Measurements from ENCODE around the gene MARVELD3.
"Not testable (repeated sequence)": the region's sequence is repeated elsewhere in the genome, so short reads cannot be mapped to it uniquely, and the experiment has no call there.

MARVELD3 gene

DNA sequence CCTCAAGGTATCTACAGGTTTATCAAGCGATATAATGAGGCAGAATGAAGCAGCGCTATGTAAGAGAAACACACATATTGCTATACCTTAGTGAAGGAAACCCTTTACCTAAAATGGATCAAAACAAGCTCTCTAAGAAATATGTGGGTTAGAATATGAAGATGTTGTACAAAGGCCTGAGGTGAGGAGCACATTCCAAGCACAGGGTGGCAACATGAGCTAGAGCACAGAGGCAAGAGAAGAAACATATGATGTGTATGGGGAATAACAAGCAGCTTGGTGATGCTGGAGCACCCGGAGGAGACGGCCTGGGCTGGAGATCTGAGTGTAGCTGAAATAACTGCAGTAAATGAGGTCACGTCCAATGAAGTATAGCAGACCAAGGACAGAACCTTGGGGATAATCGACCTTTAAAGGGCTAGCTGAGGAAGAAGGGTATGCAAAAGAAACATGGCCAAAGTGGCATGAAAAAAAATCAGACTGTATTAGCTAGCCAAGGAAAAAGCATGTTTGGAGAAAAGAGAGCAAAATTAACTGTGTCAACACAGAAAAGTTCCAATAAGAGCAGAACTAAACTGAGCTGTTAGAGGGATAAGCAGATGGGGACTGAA, 44.0 kb downstream of the MARVELD3 start:
- H3K4me3 ChIP-seq = no peak overlapping the region
- no peaks in the 10 kb centered on the region for H3K27me3 ChIP-seq (ENCODE audit: low read depth)
- peaks cover 44% of the 10 kb centered on the region for H3K36me3 ChIP-seq (replicated peaks)
- in situ Hi-C loops (cut with MboI; ENCODE audit: low sequenced_read_pairs) = no loop called here
- no peaks in the 10 kb centered on the region for H3K4me1 ChIP-seq
- H3K9me3 ChIP-seq = no peaks in the 10 kb centered on the region
- no peak for DNase-seq (ENCODE audit: low spot score in 2 of 2)

DNA sequence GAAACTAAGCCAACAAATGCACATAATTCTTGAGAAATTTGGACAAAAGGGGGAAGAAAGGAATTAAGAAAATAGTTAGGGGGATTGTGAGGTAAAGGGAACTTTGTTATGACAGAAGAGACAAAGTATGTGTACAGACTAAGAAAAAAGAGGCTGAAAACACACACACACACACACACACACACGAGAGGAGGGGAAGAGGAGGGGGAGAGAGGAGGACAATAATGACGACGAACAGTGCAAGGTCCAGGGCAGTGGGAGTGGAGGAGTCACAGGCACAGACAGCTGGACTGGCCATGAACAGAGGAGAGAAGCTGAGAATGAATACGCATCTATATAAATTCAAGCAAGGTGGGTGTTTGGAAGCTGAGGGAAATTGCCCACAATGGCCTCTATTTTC, 44.6 kb downstream of the MARVELD3 start:
- Histone ChIP-seq H3K36me3 (replicated peaks) (peaks cover 46% of the 10 kb centered on the region), H3K27me3 (ENCODE audit: low read depth) (no peaks in the 10 kb centered on the region), H3K4me1 (no peaks in the 10 kb centered on the region), H3K4me3 (no peak overlapping the region), H3K9me3 (no peaks in the 10 kb centered on the region)
- in situ Hi-C loops (cut with MboI; ENCODE audit: low sequenced_read_pairs) = no loop called here
- no peak for DNase-seq (ENCODE audit: low spot score in 2 of 2)

DNA sequence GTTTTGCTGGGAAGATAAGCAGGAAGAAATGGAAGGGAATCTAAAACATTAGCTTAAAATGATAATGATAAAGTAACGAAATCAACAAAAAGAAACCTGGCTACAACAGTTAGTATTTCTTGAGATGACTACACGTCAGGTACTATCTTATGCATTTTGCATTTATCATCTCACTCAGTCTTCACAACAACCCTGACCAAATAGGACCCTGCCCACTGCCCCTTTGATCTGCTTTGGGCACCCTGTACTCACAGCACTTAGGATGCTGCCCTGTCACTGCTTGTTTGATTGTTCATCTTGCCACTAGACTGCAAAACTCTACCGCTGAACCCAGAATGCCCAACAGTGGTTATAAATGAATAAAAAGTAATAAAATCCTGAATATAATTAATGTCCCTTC, 45.2 kb downstream of the MARVELD3 start:
- Histone ChIP-seq H3K4me3 (no peak overlapping the region), H3K9me3 (no peaks in the 10 kb centered on the region), H3K4me1 (no peaks in the 10 kb centered on the region), H3K36me3 (replicated peaks) (peaks cover 42% of the 10 kb centered on the region), H3K27me3 (ENCODE audit: low read depth) (no peaks in the 10 kb centered on the region)
- DNase-seq (ENCODE audit: low spot score in 2 of 2) = no peak
- in situ Hi-C loops (cut with MboI; ENCODE audit: low sequenced_read_pairs) = no loop called here

DNA sequence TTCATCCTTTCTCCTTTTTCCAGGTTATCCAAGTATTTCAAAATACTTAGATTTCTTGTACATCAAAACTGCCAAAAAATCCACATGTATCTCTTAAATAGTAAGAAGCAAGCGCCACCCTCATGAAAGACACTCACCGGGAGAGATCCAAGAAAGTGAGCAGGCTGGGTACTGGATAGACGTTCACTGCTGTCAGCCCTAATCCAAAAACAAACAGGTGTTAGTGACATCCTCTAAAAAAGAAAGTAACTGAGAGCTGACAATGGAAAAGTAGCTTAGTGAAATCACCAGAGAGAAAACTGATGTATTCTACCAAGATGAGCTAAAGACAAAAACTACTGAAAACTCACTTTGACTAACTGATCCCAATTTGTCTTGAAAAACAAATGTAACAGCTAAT, 46.1 kb downstream of the MARVELD3 start:
- DNase-seq (ENCODE audit: low spot score in 2 of 2) = no peak
- peaks cover 41% of the 10 kb centered on the region for H3K36me3 ChIP-seq (replicated peaks)
- H3K4me1 ChIP-seq = no peaks in the 10 kb centered on the region
- H3K4me3 ChIP-seq = no peak overlapping the region
- H3K27me3 ChIP-seq (ENCODE audit: low read depth) = no peaks in the 10 kb centered on the region
- no peaks in the 10 kb centered on the region for H3K9me3 ChIP-seq
- in situ Hi-C loops (cut with MboI; ENCODE audit: low sequenced_read_pairs) = no loop called here

DNA sequence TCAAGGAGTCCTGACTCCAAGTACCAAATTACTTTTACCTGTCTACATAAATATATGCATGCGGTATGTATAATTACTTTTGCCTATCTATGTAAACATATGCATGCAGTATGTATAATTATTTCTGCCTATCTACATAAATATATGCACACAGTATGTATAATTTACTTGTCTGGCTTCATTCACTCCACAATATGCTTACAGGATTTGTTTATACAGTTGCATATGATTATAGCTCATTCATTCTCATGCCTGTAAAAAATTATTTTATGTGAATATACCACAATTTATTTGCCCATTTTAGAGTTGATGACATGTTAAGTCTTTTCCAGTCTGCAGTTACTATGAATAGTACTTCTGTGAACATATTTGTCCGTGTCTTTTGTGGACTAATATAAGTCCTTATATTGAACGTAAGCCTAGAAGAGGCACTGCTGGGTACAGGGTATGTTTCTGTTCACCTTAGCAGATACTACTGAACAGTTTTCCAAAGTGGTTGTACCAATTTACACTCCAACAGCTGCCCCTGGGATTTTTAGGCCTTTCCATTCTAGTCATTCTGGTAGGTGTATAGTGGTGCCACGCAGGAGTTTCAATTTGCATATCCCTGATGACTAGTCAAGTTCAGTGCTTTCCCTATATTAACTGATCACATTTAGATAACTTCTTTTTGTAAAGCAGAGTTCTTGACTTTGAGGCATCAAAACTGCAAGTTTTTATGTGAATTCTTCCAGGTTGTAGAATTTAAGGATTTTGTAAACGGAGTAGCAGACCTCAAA, 47.0 kb downstream of the MARVELD3 start:
- in situ Hi-C loops (cut with MboI; ENCODE audit: low sequenced_read_pairs) = no loop called here
- DNase-seq (ENCODE audit: low spot score in 2 of 2) = no peak
- Histone ChIP-seq H3K9me3 (no peaks in the 10 kb centered on the region), H3K4me1 (no peaks in the 10 kb centered on the region), H3K27me3 (ENCODE audit: low read depth) (no peaks in the 10 kb centered on the region), H3K36me3 (replicated peaks) (peaks cover 34% of the 10 kb centered on the region), H3K4me3 (no peak overlapping the region)

DNA sequence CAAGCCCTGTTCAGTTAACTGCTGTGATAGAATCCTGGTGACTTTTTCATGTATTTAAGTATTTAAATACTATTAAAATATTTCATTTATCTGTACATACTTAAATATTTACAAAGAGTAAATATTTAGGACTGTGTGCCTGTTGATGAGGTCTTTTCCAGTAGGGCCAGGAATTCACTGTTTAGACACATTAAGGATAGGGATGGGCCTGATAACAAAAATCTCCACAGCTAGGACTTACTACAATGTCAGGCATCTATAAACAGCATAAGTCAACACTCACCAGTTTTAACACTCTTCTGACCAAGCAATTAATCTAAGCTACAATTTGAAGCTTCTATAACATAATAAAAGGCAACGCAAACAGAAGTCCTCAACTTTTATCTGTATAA, 47.6 kb downstream of the MARVELD3 start:
- no peak for DNase-seq (ENCODE audit: low spot score in 2 of 2)
- peaks cover 35% of the 10 kb centered on the region for H3K36me3 ChIP-seq (replicated peaks)
- H3K4me3 ChIP-seq = no peak overlapping the region
- no peaks in the 10 kb centered on the region for H3K9me3 ChIP-seq
- no peaks in the 10 kb centered on the region for H3K4me1 ChIP-seq
- no peaks in the 10 kb centered on the region for H3K27me3 ChIP-seq (ENCODE audit: low read depth)
- in situ Hi-C loops (cut with MboI; ENCODE audit: low sequenced_read_pairs) = no loop called here

DNA sequence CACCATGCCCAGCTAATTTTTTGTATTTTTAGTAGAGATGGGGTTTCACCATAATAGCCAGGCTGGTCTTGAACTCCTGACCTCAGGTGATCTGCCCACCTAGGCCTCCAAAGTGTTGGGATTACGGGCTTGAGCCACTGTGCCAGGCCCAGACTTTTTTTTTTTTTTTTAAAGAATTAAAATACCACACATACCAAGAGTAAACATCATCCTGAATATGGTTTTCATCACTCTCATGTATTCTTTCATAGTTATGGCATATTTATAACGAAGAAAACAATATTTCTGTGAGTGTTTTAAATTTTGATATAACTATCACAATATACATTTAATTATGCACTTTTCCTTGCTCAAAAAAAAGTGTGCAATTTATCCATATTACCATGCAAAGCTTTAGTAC, 48.2 kb downstream of the MARVELD3 start:
- Histone ChIP-seq H3K4me3 (no peak overlapping the region), H3K27me3 (ENCODE audit: low read depth) (no peaks in the 10 kb centered on the region), H3K36me3 (replicated peaks) (peaks cover 34% of the 10 kb centered on the region), H3K4me1 (no peaks in the 10 kb centered on the region), H3K9me3 (no peaks in the 10 kb centered on the region)
- in situ Hi-C loops (cut with MboI; ENCODE audit: low sequenced_read_pairs) = no loop called here
- no peak for DNase-seq (ENCODE audit: low spot score in 2 of 2)

DNA sequence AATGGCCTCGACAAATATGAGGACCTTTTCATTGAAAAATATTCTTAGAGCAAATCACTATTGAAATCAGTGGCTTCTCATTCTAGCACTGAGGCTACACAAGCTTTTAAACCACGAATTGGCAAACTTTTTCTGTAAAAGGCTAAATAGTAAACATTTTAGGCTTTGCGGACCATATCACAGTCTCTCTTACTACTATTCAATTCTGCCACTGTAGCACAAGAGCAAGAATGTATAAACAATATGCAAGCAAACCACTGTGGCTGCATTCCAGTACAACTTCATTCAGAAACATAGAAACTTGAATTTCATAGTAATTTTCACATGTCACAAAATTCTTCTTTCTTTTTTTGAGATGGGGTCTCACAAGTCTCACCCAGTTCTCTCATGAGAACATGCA, 49.4 kb downstream of the MARVELD3 start:
- H3K4me1 ChIP-seq = no peaks in the 10 kb centered on the region
- no peak for DNase-seq (ENCODE audit: low spot score in 2 of 2)
- peaks cover 32% of the 10 kb centered on the region for H3K36me3 ChIP-seq (replicated peaks)
- no peaks in the 10 kb centered on the region for H3K9me3 ChIP-seq
- in situ Hi-C loops (cut with MboI; ENCODE audit: low sequenced_read_pairs) = no loop called here
- H3K27me3 ChIP-seq (ENCODE audit: low read depth) = no peaks in the 10 kb centered on the region
- H3K4me3 ChIP-seq = no peak overlapping the region

DNA sequence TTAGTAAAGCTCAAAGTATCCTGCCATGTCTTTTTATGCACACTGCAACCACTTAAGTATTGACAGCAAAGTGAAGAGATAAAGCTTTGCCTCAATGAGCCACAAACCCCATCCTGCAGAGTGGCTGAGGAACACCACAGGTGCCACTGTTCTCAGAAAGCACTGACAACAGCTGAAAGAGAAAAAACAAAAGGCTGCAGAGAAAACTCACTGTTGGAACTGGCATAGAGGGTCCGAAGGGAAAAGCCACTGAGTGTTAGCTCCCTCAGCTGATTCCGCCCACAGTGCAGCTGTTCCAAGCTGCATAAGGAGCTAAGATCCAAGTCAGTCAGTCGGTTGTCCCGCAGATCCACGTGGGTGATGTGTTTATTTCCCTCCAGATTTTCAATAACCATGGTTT, 50.3 kb downstream of the MARVELD3 start:
- Histone ChIP-seq H3K4me3 (no peak overlapping the region), H3K4me1 (no peaks in the 10 kb centered on the region), H3K9me3 (no peaks in the 10 kb centered on the region), H3K27me3 (ENCODE audit: low read depth) (no peaks in the 10 kb centered on the region), H3K36me3 (replicated peaks) (peaks cover 31% of the 10 kb centered on the region)
- in situ Hi-C loops (cut with MboI; ENCODE audit: low sequenced_read_pairs) = no loop called here
- no peak for DNase-seq (ENCODE audit: low spot score in 2 of 2)

DNA sequence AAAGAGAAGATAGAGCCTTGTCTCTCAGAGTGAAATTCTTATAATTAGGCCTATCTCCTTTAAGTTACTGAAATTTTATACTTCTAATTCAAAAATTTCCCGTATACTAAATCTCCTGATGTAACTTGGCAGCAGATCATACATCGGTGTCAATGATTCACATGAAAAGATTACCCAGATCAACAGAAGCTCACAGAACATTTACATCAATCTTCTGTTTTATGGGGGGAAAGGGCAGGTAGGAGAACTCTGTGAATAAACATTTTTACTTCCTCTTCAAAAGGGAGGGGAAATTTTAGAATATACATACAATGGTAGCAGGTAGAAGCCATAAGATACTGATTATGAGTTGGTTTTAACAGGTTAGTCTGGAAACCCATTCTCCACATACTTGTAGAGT, 55.4 kb downstream of the MARVELD3 start:
- H3K4me3 ChIP-seq = no peak overlapping the region
- no peaks in the 10 kb centered on the region for H3K9me3 ChIP-seq
- peaks cover 23% of the 10 kb centered on the region for H3K36me3 ChIP-seq (replicated peaks)
- H3K27me3 ChIP-seq (ENCODE audit: low read depth) = no peaks in the 10 kb centered on the region
- in situ Hi-C loops (cut with MboI; ENCODE audit: low sequenced_read_pairs) = no loop called here
- no peaks in the 10 kb centered on the region for H3K4me1 ChIP-seq
- no peak for DNase-seq (ENCODE audit: low spot score in 2 of 2)

DNA sequence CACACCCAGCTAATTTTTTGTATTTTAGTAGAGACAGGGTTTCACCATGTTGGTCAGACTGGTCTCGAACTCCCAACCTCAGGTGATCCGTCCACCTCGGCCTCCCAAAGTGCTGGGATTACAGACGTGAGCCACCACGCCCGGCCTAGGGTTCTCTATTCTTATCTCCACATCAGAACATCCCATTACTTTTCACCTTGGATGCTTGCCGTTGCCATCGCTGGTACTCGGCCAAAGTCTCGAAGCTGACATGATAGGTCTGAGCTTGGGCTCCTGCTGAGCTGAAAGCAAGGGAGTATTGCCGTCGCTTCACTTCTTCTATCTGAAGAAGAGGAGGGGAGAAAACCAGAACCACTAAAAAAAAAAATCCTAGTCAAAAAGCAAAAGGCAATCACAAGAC, 58.3 kb downstream of the MARVELD3 start:
- H3K4me3 ChIP-seq; H3K9me3 ChIP-seq; H3K27me3 ChIP-seq (ENCODE audit: low read depth); in situ Hi-C loops (cut with MboI; ENCODE audit: low sequenced_read_pairs); H3K4me1 ChIP-seq; DNase-seq (ENCODE audit: low spot score in 2 of 2): not testable (repeated sequence)
- peaks cover 19% of the 10 kb centered on the region for H3K36me3 ChIP-seq (replicated peaks)

Measured in HAP-1 (cell line).